ENCODE results near the gene PMS1. TPM values are rescaled to one million over a fixed set of nuclear protein-coding genes. Genes with fewer than 3 reads are reported as not detected.

PMS1 gene
- polyA plus RNA-seq, 1 of the 3 experiments (the other 2 are of a cell fraction): 7.7 TPM

DNA sequence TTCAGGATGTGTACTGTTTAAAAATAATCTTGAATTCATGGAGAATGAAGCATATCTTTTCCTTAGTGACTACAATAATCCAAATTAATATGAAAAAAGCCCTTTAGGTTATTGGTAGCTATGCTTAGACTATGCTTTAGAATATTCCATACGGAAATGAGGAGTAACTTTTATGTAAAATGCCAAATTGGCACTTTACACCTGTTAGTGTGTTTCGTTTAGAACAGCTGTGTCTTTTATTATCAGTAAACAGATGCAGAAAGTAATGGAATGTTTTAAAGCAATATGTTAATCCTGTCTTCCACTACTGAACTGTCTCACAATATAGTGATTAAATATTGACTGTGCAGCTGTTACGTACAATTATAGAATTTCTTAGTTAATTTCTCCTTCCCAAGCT lies 129.6 kb downstream of the PMS1 start:
- Histone ChIP-seq H4K20me1 (ENCODE audit: insufficient read depth) (no peaks in the 10 kb centered on the region), H3K4me2 (no peak overlapping the region), H3K36me3 (replicated peaks in 1 of 2; ENCODE audit: control insufficient read depth in 1 of 2, insufficient read depth in 2 of 2, low read length in 1 of 2) (no peaks in the 10 kb centered on the region), H3K27me3 (ENCODE audit: insufficient read depth) (no peaks in the 10 kb centered on the region), H2AFZ (ENCODE audit: low read depth) (no peak overlapping the region), H3K9ac (no peak overlapping the region), H3K9me3 (0 out of 2 replicates have a peak, but pooled peaks cover 4% of the 10 kb centered on the region), H3K4me1 (ENCODE audit: control insufficient read depth in 1 of 2, insufficient read depth in 2 of 2, low read depth in 1 of 2, low read length in 1 of 2) (no peaks in the 10 kb centered on the region; a peak in 1 of 4 replicates), H3K79me2 (ENCODE audit: insufficient read depth) (no peaks in the 10 kb centered on the region), H3F3A (replicated peaks; ENCODE audit: insufficient read depth) (no peaks in the 10 kb centered on the region), H3K4me3 (ENCODE audit: low read depth in 2 of 2, low read length in 1 of 2) (no peak overlapping the region), H3K9me2 (no peaks in the 10 kb centered on the region), H3K27ac (ENCODE audit: low read depth in 2 of 2, low read length in 1 of 2) (no peak overlapping the region)
- WGBS (ENCODE audit: low lambda C conversion rate): 78% methylated on average over 3 of the region's 3 CpGs
- ChIA-PET CTCF (no interaction called here), POLR2A (no interaction called here)
- no peak for DNase-seq
- TF ChIP-seq MEF2A (IDR thresholded peaks at IDR 0.05; ENCODE audit: borderline replicate concordance, low read depth) (no peak), ELF1 (IDR thresholded peaks at IDR 0.05) (no peak), SIN3A (IDR thresholded peaks at IDR 0.05; ENCODE audit: borderline replicate concordance, low read depth, low read length) (no peak), RXRA (IDR thresholded peaks at IDR 0.05; ENCODE audit: borderline replicate concordance, low read depth) (no peak), RAD21 (IDR thresholded peaks at IDR 0.05; ENCODE audit: low read length) (no peak)
- TF ChIP-seq, protein P1, sequence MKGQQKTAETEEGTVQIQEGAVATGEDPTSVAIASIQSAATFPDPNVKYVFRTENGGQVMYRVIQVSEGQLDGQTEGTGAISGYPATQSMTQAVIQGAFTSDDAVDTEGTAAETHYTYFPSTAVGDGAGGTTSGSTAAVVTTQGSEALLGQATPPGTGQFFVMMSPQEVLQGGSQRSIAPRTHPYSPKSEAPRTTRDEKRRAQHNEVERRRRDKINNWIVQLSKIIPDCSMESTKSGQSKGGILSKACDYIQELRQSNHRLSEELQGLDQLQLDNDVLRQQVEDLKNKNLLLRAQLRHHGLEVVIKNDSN (IDR thresholded peaks at IDR 0.05; ENCODE audit: borderline replicate concordance, low read depth): no peak
- TF ChIP-seq, protein P2, sequence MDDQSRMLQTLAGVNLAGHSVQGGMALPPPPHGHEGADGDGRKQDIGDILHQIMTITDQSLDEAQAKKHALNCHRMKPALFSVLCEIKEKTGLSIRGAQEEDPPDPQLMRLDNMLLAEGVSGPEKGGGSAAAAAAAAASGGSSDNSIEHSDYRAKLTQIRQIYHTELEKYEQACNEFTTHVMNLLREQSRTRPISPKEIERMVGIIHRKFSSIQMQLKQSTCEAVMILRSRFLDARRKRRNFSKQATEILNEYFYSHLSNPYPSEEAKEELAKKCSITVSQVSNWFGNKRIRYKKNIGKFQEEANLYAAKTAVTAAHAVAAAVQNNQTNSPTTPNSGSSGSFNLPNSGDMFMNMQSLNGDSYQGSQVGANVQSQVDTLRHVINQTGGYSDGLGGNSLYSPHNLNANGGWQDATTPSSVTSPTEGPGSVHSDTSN (IDR thresholded peaks at IDR 0.05): no peak

DNA sequence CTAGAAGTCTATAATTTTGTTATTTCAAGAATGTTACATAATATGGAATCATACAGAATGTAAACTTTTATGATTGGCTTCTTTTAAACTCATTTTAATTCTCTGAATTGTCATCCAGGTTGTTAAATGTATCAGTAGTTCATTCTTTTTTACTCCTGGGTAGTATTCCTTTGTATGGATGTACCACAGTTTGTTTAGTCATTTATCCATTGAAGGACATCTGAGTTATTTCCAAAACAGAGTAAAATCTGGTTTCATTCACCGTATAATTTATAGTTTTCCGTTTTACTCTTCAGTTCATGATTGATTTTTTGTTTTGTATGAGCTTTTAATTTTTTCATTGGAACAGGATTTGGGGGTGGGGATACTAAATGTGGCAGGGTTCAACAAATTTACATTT lies 132.4 kb downstream of the PMS1 start:
- Histone ChIP-seq H3K27me3 (ENCODE audit: insufficient read depth) (no peaks in the 10 kb centered on the region), H3K9me3 (0 out of 2 replicates have a peak, but pooled peaks cover 4% of the 10 kb centered on the region), H3K4me3 (ENCODE audit: low read depth in 2 of 2, low read length in 1 of 2) (no peak overlapping the region), H4K20me1 (ENCODE audit: insufficient read depth) (no peaks in the 10 kb centered on the region), H3F3A (replicated peaks; ENCODE audit: insufficient read depth) (no peaks in the 10 kb centered on the region), H3K79me2 (ENCODE audit: insufficient read depth) (no peaks in the 10 kb centered on the region), H3K27ac (ENCODE audit: low read depth in 2 of 2, low read length in 1 of 2) (no peak overlapping the region), H3K36me3 (replicated peaks in 1 of 2; ENCODE audit: control insufficient read depth in 1 of 2, insufficient read depth in 2 of 2, low read length in 1 of 2) (no peaks in the 10 kb centered on the region), H3K4me2 (no peak overlapping the region), H3K9me2 (no peaks in the 10 kb centered on the region), H3K9ac (no peak overlapping the region), H2AFZ (ENCODE audit: low read depth) (no peak overlapping the region), H3K4me1 (ENCODE audit: control insufficient read depth in 1 of 2, insufficient read depth in 2 of 2, low read depth in 1 of 2, low read length in 1 of 2) (no peaks in the 10 kb centered on the region; a peak in 1 of 4 replicates)
- TF ChIP-seq NFIC (IDR thresholded peaks at IDR 0.05; ENCODE audit: borderline replicate concordance): no peak
- ChIA-PET POLR2A (no interaction called here), CTCF (no interaction called here)
- DNase-seq: no peak
- 88% methylated on average over 2 of the region's 2 CpGs for WGBS (ENCODE audit: low lambda C conversion rate)

Other genes starting within 250 kb of the PMS1 start
- 1.8 and 2.1 TPM in 2 replicates for gene SLC40A1, start 203.7 kb upstream of the PMS1 start, polyA plus RNA-seq (2012; rRNA removed)
- 15.5 and 19.5 TPM in 2 replicates for gene ASNSD1, start 123.0 kb upstream of the PMS1 start, polyA plus RNA-seq (2012; rRNA removed)
- 1.6 and 2.1 TPM in 2 replicates for gene ANKAR, start 109.8 kb upstream of the PMS1 start, polyA plus RNA-seq (2012; rRNA removed)
- gene OSGEPL1, start 21.7 kb upstream of the PMS1 start, polyA plus RNA-seq (2012; rRNA removed): 5.8 and 8.3 TPM in 2 replicates
- gene ORMDL1, start 111 bp upstream of the PMS1 start, polyA plus RNA-seq (2012; rRNA removed): 99.2 and 196 TPM in 2 replicates